Astrocyte of the cerebellum (primary cell): ENCODE measurements around the gene FNDC10.

ENCODE experiments used
- DNase-seq: peaks from one replicate; pipeline ENCODE4 v3.0.0-alpha.2; 2011; ENCODE audit warnings: low read depth
- H3K4me3 ChIP-seq: 2 replicates; pipeline ENCODE4 v1.5.1; 2011; ENCODE audit warnings: mild to moderate bottlenecking, low read depth, low read length, moderate library complexity
- in situ Hi-C: cut with HindIII; loops from 2 replicates; pipeline ENCODE4 v1.10.0; 2017; ENCODE audit warnings: low sequenced_read_pairs
- TF ChIP-seq, protein P1 (sequence below): IDR thresholded peaks from 2 replicates; pipeline ENCODE4 v1.5.1; 2012; ENCODE audit warnings: low read length, low read depth, moderate library complexity, mild to moderate bottlenecking; ENCODE audit errors: missing control alignments

Gene FNDC10

DNA sequence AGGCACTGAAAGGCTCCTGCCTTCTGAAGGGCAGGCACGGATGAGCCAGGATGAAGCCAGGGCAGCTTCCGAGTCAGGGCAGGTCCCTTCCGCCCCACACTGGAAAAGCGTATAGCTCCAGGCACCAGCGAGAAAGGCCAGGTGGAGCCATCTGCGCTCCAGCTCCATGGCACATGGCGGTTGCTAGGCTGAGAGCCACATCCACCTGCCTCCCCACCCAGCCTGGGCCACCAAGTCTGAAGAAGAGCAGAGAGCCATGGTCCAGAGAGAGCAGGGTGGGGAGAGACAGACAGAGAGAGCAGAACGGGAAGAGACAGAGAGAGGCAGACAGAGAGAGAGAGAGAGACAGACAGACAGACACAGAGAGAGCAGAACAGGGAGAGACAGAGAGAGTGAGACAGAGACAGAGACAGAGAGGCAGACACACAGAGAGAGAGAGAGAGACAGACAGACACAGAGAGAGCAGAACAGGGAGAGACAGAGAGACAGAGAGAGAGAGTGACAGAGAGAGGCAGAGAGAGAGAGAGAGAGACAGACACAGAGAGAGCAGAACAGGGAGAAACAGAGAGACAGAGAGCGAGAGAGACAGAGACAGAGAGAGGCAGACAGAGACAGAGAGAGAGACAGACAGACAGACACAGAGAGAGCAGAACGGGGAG lies 5.2 kb downstream of the FNDC10 start:
- TF ChIP-seq, protein P1, sequence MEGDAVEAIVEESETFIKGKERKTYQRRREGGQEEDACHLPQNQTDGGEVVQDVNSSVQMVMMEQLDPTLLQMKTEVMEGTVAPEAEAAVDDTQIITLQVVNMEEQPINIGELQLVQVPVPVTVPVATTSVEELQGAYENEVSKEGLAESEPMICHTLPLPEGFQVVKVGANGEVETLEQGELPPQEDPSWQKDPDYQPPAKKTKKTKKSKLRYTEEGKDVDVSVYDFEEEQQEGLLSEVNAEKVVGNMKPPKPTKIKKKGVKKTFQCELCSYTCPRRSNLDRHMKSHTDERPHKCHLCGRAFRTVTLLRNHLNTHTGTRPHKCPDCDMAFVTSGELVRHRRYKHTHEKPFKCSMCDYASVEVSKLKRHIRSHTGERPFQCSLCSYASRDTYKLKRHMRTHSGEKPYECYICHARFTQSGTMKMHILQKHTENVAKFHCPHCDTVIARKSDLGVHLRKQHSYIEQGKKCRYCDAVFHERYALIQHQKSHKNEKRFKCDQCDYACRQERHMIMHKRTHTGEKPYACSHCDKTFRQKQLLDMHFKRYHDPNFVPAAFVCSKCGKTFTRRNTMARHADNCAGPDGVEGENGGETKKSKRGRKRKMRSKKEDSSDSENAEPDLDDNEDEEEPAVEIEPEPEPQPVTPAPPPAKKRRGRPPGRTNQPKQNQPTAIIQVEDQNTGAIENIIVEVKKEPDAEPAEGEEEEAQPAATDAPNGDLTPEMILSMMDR, result no peak
- in situ Hi-C loops, result no loop called here
- DNase-seq, result no peak
- no peak overlapping the region for H3K4me3 ChIP-seq

DNA sequence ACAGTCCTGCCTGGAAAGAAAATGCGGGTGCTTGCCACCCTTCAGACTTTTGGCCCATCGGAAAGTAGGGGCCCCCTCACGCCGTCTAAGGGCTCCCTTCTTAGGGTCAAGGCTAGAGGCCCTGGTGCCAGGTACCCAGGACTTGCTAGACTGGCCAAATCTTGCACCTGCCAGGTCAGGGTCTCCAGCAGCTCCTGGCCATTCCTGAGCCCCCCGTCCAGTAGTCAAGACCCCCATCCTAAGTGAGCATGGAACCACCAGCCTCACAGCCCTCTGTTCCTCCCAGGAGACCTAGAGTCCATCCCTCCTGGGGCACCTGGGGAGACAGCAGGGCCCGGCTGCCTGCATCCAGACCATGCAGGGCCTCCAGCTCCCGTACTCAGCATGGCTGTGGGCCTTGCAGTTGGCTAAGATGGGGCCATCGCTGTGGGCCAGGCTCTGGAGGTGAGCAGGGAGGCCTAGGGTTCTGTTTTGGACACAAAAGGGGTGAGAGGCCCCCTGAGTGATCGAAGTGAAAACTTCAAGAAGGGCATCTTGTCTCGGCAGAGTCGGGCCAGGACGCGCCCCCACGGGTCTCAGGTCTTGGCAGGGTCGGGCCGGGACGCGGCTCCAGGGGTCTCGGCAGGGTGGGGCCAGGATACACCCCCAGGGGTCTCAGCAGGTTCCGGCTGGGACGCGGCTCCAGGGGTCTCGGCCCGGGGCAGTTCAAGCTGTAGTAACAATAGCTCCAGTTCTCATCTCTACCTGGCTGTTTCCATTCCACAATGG lies 5.9 kb downstream of the FNDC10 start:
- in situ Hi-C loops, result no loop called here
- DNase-seq, result no peak
- TF ChIP-seq, protein P1, result no peak
- no peak overlapping the region for H3K4me3 ChIP-seq

DNA sequence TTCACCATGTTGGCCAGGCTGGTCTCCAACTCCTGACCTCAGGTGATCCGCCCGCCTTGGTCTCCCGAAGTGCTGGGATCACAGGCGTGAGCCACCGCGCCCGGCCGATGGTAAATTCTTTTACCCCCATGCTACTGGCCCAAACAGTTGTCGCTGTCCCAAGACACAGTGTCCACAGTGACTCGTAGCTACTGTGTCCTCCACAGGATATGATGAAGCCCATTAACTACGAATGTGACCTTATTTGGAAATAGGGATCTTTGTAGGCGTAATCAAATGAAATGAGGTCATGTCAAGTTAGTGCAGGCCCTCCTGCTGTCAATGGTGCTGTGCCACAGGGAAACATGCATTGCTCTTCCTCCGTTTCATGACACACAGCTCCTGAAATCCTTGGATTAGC lies 8.5 kb downstream of the FNDC10 start:
- no peak overlapping the region for H3K4me3 ChIP-seq
- no peak for DNase-seq
- in situ Hi-C loops, result no loop called here
- TF ChIP-seq, protein P1, result no peak

DNA sequence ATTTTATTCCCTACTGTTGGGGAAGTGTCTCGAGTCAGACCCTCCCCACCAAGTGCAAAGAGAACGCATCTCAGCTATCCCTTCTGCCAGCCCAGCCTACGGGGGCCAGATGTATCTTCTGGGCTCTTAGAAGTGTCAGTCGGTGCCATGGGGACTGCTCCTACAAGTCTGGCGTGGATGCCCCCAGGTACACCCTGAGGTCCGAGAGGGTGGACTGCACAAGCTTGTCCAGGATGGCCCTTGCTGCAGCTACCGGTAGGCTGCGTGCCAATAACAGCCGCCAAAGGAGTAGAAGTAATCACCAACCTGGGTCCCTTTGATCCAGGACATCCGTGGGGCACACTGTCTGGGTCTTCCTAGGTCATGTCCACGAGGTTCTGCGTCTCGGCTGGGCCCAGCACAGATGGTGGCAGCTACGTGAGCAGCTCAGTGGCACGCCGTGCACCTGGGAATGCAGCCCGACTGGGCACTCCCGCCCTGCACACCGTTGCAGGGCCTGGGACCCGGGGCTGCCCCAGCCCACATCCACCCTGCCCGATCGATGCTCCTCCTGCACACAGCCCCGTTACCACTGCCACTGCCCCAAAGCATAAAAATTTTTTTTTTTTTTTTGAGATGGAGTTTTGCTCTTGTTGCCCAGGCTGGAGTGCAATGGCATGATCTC lies 16.5 kb downstream of the FNDC10 start:
- no peak for DNase-seq
- TF ChIP-seq, protein P1, result no peak
- in situ Hi-C loops, result no loop called here
- H3K4me3 ChIP-seq, result no peak overlapping the region

DNA sequence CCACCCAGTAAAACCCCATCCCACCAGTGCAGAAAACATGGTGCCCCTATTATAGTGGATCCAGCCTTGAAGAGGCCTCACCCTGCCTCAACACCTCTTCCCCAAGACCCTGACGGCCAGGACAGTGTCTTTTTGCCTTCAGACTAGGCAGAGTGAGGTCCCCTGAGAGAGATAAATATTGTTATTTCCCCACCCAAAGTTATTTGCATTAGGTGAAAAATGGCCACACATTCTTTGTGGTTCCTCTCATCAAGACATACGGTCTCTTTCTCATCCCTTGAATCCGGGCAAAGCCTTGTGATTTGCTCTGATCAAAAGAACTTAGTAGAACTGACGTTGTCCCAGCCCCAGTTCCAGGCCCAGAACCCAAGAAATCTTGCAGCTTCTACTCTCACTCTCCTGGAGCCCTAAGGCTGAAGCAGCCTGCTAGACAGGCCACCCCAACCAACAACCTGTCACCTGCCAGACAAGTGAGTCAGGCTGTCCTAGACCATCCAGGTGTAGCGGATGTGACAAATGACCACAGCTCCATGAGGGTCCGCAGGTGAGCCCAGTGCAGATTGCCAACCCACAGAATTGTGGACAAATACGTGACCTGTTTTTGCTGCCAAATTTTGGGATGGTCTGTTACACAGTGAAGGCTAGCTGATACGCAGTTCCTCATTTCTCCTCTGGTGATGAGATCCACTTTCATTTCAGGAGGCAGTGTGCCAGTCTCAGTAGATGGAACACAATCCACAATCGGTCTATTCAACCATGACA lies 17.2 kb downstream of the FNDC10 start:
- DNase-seq, result no peak
- in situ Hi-C loops, result no loop called here
- TF ChIP-seq, protein P1, result no peak
- no peak overlapping the region for H3K4me3 ChIP-seq

DNA sequence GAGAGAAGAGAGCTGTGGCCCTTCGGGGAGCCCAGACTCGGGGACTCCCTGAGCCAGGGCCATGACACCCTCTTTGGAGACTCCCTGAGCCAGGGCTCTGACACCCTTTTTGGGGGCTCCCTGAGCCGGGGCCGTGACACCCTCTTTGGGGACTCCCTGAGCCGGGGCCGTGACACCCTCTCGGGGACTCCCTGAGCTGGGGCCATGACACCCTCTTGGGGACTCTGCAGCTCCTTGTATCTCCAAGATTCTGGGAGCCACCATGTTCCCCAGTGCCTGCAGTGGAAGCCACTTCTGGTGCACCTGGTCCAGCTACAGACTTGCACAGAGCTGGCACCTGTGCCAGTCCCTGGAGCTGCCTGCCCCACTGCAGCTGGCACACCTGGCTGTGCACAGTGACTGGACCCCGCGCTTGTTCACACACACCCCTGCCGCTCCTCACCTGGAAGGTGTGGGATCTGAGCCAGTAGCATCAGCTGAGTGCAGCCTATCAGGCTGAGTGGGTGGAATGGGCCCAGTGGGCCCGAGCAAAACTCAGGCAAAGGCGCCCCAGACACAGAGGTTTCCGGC lies 21.5 kb downstream of the FNDC10 start:
- TF ChIP-seq, protein P1, result no peak
- H3K4me3 ChIP-seq, result no peak overlapping the region
- in situ Hi-C loops, result no loop called here
- no peak for DNase-seq
